T-cell (primary cell): Measurements from ENCODE around the gene LRWD1. TPM values are rescaled to one million over a fixed set of nuclear protein-coding genes. Genes with fewer than 3 reads are reported as not detected.
"Not testable (repeated sequence)": the region's sequence is repeated elsewhere in the genome, so short reads cannot be mapped to it uniquely, and the experiment has no call there.

ENCODE experiments used
- ATAC-seq, 4 experiments: fragments of 200-7000 bp in 3 of 4; fragments of 150-1000 bp in 1 of 4; cut with Tn5 transposase; replicated peaks in 1 of 4; 1 replicate in 3 of 4; 2 replicates in 1 of 4; pipeline ENCODE4 v1.10.0; 2021; ENCODE audit warnings: moderate library complexity in 3 of 4, mild to moderate bottlenecking in 2 of 4, moderate number of reproducible peaks in 1 of 4
- CTCF ChIA-PET, 2 donors: fragments of 300-600 bp; sonication (Branson Sonifier 250); formaldehyde crosslinking; loops; one replicate each; lab custom pipeline; 2022; ENCODE audit warnings: antibody characterized with exemption in 2 of 2; lab: Charles Lee
- POLR2A ChIA-PET, 2 donors: fragments of 300-600 bp; sonication (Branson Sonifier 250); formaldehyde crosslinking; loops; one replicate each; lab custom pipeline; 2022; ENCODE audit warnings: antibody characterized with exemption in 2 of 2; lab: Charles Lee
- DNase-seq, 35 experiments: peaks; one replicate each; pipeline versions ENCODE4 v3.0.0 to v3.0.0-alpha.2; 2013 to 2023
- H3K27ac ChIP-seq: one replicate; pipeline ENCODE4 v1.5.1; 2013; ENCODE audit warnings: low read length
- H3K27me3 ChIP-seq, 2 experiments: replicated peaks in 1 of 2; 1 replicate in 1 of 2; 2 replicates in 1 of 2; pipeline versions ENCODE4 v1.6.1 to v1.7.0; 2013; ENCODE audit warnings: low read length in 1 of 2, mixed read lengths in 1 of 2; ENCODE audit not compliant: control insufficient read depth in 2 of 2, insufficient read depth in 2 of 2; ENCODE audit errors: extremely low read depth in 1 of 2
- H3K36me3 ChIP-seq, 2 donors: 1 replicate in 1 of 2; 2 replicates in 1 of 2; pipeline versions ENCODE4 v1.6.1 to v1.7.0; 2013; ENCODE audit warnings: low read length in 1 of 2; ENCODE audit not compliant: control insufficient read depth in 2 of 2, insufficient read depth in 1 of 2; ENCODE audit errors: extremely low read depth in 1 of 2
- H3K4me1 ChIP-seq, 2 experiments: 1 replicate in 1 of 2; 2 replicates in 1 of 2; pipeline versions ENCODE4 v1.6.1 to v1.7.0; 2013; ENCODE audit warnings: low read length in 2 of 2, mixed read lengths in 1 of 2; ENCODE audit not compliant: insufficient read depth in 2 of 2, control insufficient read depth in 1 of 2; ENCODE audit errors: extremely low read depth in 1 of 2
- H3K4me3 ChIP-seq, 2 donors: 1 replicate in 1 of 2; 2 replicates in 1 of 2; pipeline versions ENCODE4 v1.5.1 to v1.7.0; 2013; ENCODE audit warnings: mild to moderate bottlenecking in 2 of 2, low read length in 1 of 2, moderate library complexity in 1 of 2; ENCODE audit not compliant: control insufficient read depth in 1 of 2; ENCODE audit errors: extremely low read depth in 1 of 2
- H3K9me3 ChIP-seq: 2 replicates; pipeline ENCODE4 v1.7.0; 2013
- H3K27ac Mint-ChIP-seq, 2 donors: one replicate each; pipeline ENCODE4 v1.8.0; 2020 to 2021; ENCODE audit warnings: mild to moderate bottlenecking in 2 of 2, mixed read lengths in 2 of 2
- H3K27me3 Mint-ChIP-seq, 2 donors: one replicate each; pipeline ENCODE4 v1.8.0; 2021 to 2022; ENCODE audit warnings: mixed read lengths in 2 of 2
- H3K36me3 Mint-ChIP-seq: one replicate; pipeline ENCODE4 v1.8.0; 2021; ENCODE audit warnings: mixed read lengths
- H3K4me1 Mint-ChIP-seq, 3 donors: one replicate each; pipeline ENCODE4 v1.8.0; 2020 to 2022; ENCODE audit warnings: mixed read lengths in 3 of 3, mild to moderate bottlenecking in 1 of 3
- H3K4me3 Mint-ChIP-seq, 3 donors: one replicate each; pipeline ENCODE4 v1.8.0; 2020 to 2022; ENCODE audit warnings: mild to moderate bottlenecking in 3 of 3, mixed read lengths in 3 of 3, moderate library complexity in 3 of 3
- H3K9me3 Mint-ChIP-seq, 3 donors: one replicate each; pipeline ENCODE4 v1.8.0; 2020 to 2022; ENCODE audit warnings: mixed read lengths in 3 of 3
- WGBS: methylation state at CpG from one replicate; pipeline ENCODE4 v1.1.5; 2013; ENCODE audit warnings: missing lambda C conversion rate; ENCODE audit not compliant: insufficient coverage; 5-methylcytosine and 5-hydroxymethylcytosine counted together
- total RNA-seq, 35 experiments: library from RNA in 6 of 35; stranded (reverse) in 6 of 35; fragments of 120-200 nt in 1 of 35; gene quantifications; one replicate each; pipeline versions ENCODE4 v1.2.1 to v1.2.4 and lab custom pipeline; 2013 to 2026

LRWD1 gene
- total RNA-seq, 5 donors from 2014 or later (not counting 1 experiment from before 2014, with no cell fraction given), result 14.0 to 29.0 (median 23.9) TPM

- Mint-ChIP-seq H3K4me1 (peaks cover 0 to 1% (median 0%) of the 10 kb centered on the region in 3 donors), H3K27me3 (no peaks in the 10 kb centered on the region), H3K9me3 (no peaks in the 10 kb centered on the region), H3K4me3 (no peak overlapping the region), H3K36me3 (no peaks in the 10 kb centered on the region), H3K27ac (peak overlapping the region in 1 of 2 donors; percentile 6)
- no peaks in the 10 kb centered on the region for H3K27me3 ChIP-seq
- peaks cover 21 to 39% of the 10 kb centered on the region in 2 donors for H3K36me3 ChIP-seq
- H3K27ac ChIP-seq, result no peak overlapping the region
- ChIA-PET CTCF (no interaction called here), POLR2A (no interaction called here)
- 90% methylated on average over 7 of the region's 23 CpGs for WGBS
- no peak overlapping the region for H3K4me3 ChIP-seq
- no peak for ATAC-seq
- H3K9me3 ChIP-seq, result no peaks in the 10 kb centered on the region
- no peaks in the 10 kb centered on the region for H3K4me1 ChIP-seq
- peak in 1 of 35 experiments; percentile 0 for DNase-seq
Measured at GRCh38 chr7:102473271-102473991, 8.6 kb downstream of the LRWD1 start.

GRCh38 chr7:102474116-102474515, 9.3 kb downstream of the LRWD1 start:
- no CpG with 5 or more reads among the region's 14 CpGs for WGBS
- H3K27ac Mint-ChIP-seq, POLR2A ChIA-PET: not testable (repeated sequence)

GRCh38 chr7:102474736-102475435, 10.1 kb downstream of the LRWD1 start:
- H3K27me3 Mint-ChIP-seq, POLR2A ChIA-PET, H3K9me3 Mint-ChIP-seq, H3K4me3 Mint-ChIP-seq, H3K9me3 ChIP-seq, H3K4me3 ChIP-seq, CTCF ChIA-PET, H3K4me1 ChIP-seq, H3K27ac ChIP-seq, H3K27ac Mint-ChIP-seq, H3K36me3 Mint-ChIP-seq, H3K27me3 ChIP-seq, ATAC-seq, H3K4me1 Mint-ChIP-seq: not testable (repeated sequence)
- H3K36me3 ChIP-seq, result peaks cover 13 to 28% of the 10 kb centered on the region in 2 donors
- DNase-seq, result peak in 1 of 35 experiments; percentile 0
- no CpG with 5 or more reads among the region's 19 CpGs for WGBS

More at GRCh38 chr7:102474116-102474515, 9.3 kb downstream of the LRWD1 start:
- H3K27ac ChIP-seq, H3K9me3 Mint-ChIP-seq, H3K4me3 ChIP-seq, H3K27me3 Mint-ChIP-seq, DNase-seq, CTCF ChIA-PET, H3K27me3 ChIP-seq, H3K4me1 ChIP-seq, ATAC-seq, H3K9me3 ChIP-seq, H3K4me3 Mint-ChIP-seq, H3K36me3 Mint-ChIP-seq, H3K4me1 Mint-ChIP-seq: not testable (repeated sequence)
- peaks cover 20 to 33% of the 10 kb centered on the region in 2 donors for H3K36me3 ChIP-seq

GRCh38 chr7:102478314-102479208, 13.8 kb downstream of the LRWD1 start, which contains the start of gene POLR2J:
TSS of gene POLR2J (minus strand) at chr7:102478922. CDS start at chr7:102478860, 62 bp downstream.
- not testable (repeated sequence) for H3K27me3 ChIP-seq, H3K4me1 Mint-ChIP-seq
- peak within 1 kb of the TSS in 1 of 2 donors; percentile 48 for H3K4me3 ChIP-seq

GRCh38 chr7:102479209-102479584, 14.4 kb downstream of the LRWD1 start:
- DNase-seq, H3K36me3 Mint-ChIP-seq, H3K27ac Mint-ChIP-seq, H3K27me3 Mint-ChIP-seq, H3K36me3 ChIP-seq, H3K4me1 ChIP-seq, H3K9me3 Mint-ChIP-seq, H3K27me3 ChIP-seq, POLR2A ChIA-PET, H3K4me1 Mint-ChIP-seq, CTCF ChIA-PET, H3K4me3 ChIP-seq, H3K9me3 ChIP-seq, H3K27ac ChIP-seq: not testable (repeated sequence)
- peak overlapping the region in 1 of 3 donors; percentile 78 for H3K4me3 Mint-ChIP-seq
- no CpG with 5 or more reads among the region's 10 CpGs for whole genome bisulfite sequencing
- ATAC-seq, result peak in 3 of 4 experiments; percentile 3 to 38 (median 4)

More at GRCh38 chr7:102478314-102479208, 13.8 kb downstream of the LRWD1 start, which contains the start of gene POLR2J:
- Mint-ChIP-seq H3K27ac (peak within 1 kb of the TSS; percentile 83 to 91), H3K4me3 (peak within 1 kb of the TSS; percentile 78 to 94 (median 86))
- H3K9me3 ChIP-seq, H3K4me1 ChIP-seq, H3K36me3 ChIP-seq, H3K9me3 Mint-ChIP-seq, H3K27ac ChIP-seq, POLR2A ChIA-PET, H3K36me3 Mint-ChIP-seq, H3K27me3 Mint-ChIP-seq, CTCF ChIA-PET: not testable (repeated sequence)
- peak; percentile 55 to 100 (median 85) for DNase-seq
- 0% methylated on average over 13 of the region's 72 CpGs for WGBS
- peak; percentile 89 to 93 (median 90) for ATAC-seq

GRCh38 chr7:102479982-102480637, 15.3 kb downstream of the LRWD1 start:
- H3K9me3 Mint-ChIP-seq, H3K27ac ChIP-seq, H3K4me3 ChIP-seq, POLR2A ChIA-PET, ATAC-seq, H3K4me1 Mint-ChIP-seq, H3K36me3 Mint-ChIP-seq, H3K27me3 Mint-ChIP-seq, H3K9me3 ChIP-seq, H3K4me1 ChIP-seq, H3K27me3 ChIP-seq, H3K36me3 ChIP-seq, CTCF ChIA-PET: not testable (repeated sequence)
- H3K27ac Mint-ChIP-seq, result peak overlapping the region; percentile 39 to 65
- peak overlapping the region in 1 of 3 donors; percentile 20 for H3K4me3 Mint-ChIP-seq
- peak in 5 of 35 experiments; percentile 13 to 32 (median 15) for DNase-seq
- WGBS, result no CpG with 5 or more reads among the region's 11 CpGs
